Ramos (cell line): ENCODE results near the gene ME1.
"Not testable (repeated sequence)": the region's sequence is repeated elsewhere in the genome, so short reads cannot be mapped to it uniquely, and the experiment has no call there.

ENCODE experiments used
- in situ Hi-C: fragments of 300-500 bp; cut with MboI; formaldehyde crosslinking; loops from one replicate; pipeline ENCODE4 v1.14.3; 2022; ENCODE audit warnings: low sequenced_read_pairs; ENCODE audit not compliant: unreplicated experiment

ME1 gene

DNA sequence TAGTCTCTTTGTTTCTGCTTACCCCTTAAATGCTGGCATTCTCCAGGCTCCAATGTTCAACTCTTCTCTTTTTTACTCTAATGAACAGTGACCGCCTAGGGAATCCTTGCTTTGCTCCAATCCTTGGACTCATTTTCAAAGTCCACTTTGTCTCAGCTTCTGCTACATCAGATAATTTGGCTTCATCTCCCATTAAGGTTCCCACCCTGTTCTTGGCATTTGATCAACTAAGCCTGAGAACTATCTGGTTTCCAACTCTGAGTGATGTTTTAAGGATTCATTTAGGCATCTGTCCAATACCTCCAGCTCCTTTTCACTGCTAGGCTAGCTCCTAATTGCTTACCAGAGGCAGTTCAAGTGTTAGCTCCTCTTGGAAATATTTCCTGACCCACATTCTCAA, 64.9 kb downstream of the ME1 start:
- in situ Hi-C loops: no loop called here

DNA sequence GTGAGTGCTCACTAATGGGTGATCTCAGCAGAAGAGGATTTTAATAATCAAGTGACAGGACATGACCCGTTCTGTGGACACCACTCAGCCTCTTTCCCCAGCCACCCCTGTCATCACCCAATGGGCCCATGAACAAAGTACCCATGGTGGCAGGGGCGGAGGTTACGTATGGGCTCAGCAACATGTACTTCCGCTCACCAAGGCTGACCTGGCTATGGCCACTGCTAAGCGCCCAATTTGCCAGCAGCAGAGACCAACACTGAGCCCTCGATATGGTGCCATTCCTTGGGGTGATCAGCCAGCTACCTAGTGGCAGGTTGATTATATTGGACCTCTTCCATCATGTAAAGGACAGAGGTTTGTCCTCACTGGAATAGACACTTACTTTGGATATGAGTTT, 68.5 kb downstream of the ME1 start:
- in situ Hi-C loops: not testable (repeated sequence)

DNA sequence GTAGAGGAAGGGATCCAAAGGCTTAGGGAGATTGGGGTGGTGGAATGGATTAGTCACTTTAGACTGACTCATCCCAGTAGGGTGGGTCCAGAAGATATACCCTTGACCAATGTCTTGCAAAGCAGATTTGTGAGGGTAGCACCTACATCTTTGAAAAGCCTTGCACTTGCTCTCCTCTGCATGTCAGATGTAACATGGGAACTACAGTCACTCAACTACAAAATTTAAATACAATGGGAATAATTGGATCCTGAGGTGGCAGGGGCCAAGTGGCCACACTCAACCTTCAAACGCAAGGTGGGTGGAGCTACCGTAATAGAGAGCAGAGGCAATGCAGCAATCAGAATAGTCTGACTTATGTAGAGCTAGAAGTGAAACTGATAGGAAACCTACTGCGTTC, 71.2 kb downstream of the ME1 start:
- in situ Hi-C loops: no loop called here

DNA sequence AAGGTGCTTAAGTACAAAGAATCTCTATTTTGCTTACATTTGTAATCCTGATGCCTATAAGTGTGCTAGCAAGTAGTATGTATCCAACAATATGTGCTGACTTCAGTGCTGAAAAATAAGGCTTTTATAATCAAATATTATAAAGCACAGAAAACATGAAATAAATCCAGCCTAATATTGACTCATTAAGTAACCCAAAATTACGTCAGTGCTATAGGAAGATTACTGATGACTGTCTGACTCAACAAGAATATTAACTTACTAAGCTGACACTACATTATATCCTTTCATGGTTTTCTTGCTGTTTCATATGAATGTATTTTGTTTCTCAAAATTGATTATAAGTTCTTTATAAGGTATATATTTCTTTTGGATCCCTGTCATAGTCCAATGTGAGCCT, 76.1 kb downstream of the ME1 start:
- in situ Hi-C loops: no loop called here

DNA sequence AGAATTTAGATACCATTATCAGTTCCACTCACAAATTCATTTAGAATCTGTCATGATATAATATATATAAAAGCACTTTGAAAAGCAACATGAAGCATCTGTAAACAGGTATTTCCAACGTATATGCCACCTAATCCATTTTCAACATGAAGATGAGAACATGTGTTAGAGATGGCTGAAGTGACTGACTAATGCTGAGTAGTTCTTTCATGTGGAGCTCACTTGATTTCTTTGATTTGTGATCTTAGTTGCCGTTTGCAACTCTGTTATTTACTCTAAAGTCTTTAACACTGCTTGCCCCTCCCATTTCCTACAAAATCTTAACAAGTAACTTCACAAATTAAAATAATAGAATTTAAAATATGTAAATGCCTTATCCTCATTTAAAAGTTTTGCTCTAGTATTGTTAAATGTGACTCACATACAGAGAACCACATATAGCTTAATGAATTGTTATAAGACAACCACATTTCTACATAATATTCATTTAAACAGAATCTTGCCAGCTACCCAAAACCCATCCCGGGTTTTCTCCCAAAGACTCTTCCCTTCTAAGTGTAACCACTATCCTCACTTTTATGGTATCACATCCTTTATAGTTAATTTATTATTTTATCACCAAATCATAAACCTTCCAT, 78.3 kb downstream of the ME1 start:
- in situ Hi-C loops: no loop called here

DNA sequence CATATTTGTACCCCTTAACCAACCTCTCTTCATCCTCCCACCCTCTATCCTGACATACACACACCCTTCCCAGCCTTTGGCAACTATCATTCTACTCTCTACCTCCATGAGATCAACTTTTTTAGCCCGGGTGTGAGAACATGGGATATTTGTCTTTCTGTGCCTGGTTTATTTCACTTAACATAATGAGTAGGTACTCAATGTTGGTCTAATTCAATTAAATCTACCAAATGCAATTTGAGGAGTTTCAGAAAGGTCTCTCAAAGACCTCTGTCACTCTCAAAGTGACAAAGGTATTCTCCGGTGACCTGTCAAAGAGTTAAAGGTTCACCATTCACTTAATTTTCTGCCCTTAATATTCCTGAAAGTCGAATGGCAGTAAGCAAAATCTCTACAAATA, 87.7 kb downstream of the ME1 start:
- in situ Hi-C loops: no loop called here

DNA sequence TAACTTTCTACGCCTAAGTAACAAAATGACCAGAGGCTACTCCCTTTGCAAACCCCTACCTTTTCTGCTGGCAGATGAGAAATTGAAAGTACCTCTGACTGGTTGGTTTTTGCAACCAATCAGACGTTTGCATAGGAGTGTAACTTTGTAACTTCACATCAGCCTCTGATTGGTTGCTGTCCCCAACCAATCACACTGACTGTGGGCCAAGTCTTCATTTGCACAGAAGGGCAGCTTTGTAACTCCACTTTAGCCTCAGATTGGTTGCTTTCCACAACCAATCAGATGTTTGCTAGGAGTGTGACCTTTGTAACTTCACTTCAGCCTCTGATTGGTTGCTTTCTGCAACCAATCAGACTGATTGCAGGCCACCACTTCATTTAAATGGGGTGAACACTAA, 89.1 kb downstream of the ME1 start:
- in situ Hi-C loops: no loop called here

DNA sequence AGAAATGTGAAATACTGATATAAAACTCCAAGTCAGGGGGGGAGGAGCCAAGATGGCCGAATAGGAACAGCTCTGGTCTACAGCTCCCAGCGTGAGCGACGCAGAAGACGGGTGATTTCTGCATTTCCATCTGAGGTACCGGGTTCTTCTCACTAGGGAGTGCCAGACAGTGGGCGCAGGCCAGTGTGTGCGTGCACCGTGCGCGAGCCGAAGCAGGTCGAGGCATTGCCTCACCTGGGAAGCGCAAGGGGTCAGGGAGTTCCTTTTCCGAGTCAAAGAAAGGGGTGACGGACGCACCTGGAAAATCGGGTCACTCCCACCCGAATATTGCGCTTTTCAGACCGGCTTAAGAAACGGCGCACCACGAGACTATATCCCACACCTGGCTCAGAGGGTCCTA, 96.9 kb downstream of the ME1 start:
- in situ Hi-C loops: not testable (repeated sequence)

DNA sequence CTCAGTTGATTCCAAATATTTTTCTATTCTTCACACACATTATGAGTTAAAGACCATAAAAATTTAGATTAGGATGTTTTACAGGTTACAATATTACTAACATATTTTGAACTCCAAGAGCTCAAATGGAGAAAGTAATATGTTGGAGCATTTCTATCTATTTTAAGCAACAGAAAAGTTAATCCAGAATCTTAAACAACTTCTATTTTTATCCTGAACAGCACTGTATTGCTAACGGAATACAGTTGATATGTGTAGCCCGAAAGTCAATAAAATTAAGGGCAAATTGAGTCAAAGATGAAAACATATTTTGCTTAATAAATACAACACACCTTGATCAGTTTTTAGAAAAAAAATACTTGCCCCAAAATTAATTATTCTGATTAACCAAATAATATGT, 97.4 kb downstream of the ME1 start:
- in situ Hi-C loops: no loop called here

DNA sequence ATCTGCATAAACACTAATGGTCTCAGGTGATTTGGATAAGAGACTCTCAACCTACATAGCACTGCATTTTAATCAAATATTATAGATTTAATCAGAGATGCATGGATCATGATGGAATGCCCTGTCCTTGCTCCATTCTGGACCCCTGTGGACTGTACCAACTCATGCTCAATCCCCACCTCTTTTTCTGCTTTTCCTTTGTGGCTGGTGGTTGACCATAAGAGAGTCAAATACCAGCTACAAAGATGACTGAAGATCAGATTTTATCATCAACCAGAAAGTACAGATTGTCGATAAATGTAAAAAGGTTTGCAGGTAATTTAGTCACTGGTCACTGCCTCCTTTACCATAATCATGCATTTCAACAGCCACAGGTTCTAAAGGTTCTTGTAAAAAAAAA, 116.2 kb downstream of the ME1 start:
- in situ Hi-C loops: no loop called here

DNA sequence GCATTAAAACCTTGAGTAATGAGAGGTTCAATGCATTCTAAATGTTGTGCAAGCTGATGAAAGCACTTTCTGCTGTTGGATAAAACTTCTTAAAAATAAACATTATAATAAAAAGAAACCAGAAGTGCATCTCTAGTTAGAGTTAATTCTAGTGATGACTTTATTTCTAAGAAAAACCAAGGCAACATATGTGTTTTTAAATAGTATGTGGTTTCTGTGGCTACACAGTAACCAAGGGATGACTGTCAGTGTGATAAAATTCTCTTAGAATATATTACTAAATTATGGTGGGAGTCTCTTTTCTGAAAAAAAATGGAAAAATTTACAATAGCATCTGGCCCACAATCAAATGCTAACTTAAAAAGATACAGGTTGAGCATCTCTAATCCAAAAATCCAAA, 117.0 kb downstream of the ME1 start:
- in situ Hi-C loops: no loop called here

DNA sequence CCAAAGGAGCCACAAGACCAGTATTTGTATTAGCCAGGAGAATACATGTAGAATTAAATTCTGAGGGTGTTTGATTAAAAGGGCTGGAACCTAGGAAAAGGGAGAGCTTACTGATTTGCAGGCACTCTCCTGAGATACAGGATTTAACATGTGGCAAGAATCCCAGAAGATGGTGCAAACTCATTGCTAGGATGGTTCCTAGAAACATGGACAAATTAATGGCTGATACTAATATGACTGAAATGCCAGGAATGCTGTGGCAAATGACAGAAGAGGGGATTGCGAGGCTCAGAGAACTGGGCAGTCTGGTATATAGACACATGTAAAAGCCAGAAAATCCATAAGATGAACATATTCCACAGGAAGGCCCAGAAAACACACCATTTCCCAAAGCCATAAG, 119.6 kb downstream of the ME1 start:
- in situ Hi-C loops: no loop called here

DNA sequence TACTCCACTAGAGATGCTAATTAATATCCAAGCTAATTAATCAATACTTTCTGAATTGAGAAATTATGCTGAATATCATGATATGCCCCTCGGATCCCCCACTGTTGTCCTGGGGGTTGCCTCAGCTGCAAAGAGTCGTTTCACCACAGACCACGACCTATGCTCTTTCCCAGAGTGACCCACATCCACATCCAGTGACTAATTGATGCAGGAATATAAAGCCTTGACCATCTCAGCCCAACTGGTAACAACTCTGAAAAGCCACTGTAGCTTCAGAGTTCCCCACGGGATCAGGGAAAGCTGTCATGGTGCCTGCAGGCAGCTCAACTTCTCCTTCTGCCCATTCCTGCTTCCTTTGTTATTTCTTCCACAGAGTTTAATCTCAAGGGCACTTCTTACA, 120.8 kb downstream of the ME1 start:
- in situ Hi-C loops: no loop called here

DNA sequence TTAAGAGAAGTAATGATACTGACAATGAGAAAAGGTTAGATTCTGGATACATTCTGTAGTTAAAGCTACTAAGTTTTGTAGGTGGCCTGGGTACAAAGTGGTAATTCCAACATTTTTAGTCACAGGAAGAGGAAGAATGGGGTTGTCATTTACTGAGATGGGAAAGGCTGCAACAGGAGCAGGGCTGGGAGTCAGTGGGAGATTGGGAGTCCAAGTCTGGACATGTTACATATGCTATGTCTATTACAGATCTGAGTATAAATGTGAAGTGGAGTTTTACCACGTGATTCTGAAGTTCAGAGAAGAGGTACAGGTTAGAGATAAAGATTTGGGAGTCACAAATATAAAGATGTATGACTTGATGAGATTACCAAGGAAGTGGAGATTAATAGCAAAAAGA, 121.5 kb downstream of the ME1 start:
- in situ Hi-C loops: no loop called here

DNA sequence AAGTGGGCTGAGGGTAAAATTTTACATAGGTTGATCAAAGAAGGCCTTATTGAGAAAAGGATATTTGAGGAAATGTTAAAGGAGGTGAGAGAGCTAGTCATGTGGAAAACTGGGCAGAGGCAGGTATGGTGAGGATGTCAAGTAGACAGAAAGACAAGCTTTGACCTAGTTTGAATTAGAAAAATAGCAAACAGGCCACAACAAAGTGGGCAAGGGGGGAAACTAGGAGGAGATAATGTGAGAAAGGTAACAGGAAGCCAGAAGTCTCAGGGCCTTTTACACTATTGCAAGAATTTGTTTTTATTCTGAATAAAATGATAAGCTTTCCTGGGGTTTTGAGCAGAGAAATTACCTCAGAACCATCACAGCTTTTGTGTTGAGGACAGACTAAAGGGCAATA, 122.0 kb downstream of the ME1 start:
- in situ Hi-C loops: no loop called here

DNA sequence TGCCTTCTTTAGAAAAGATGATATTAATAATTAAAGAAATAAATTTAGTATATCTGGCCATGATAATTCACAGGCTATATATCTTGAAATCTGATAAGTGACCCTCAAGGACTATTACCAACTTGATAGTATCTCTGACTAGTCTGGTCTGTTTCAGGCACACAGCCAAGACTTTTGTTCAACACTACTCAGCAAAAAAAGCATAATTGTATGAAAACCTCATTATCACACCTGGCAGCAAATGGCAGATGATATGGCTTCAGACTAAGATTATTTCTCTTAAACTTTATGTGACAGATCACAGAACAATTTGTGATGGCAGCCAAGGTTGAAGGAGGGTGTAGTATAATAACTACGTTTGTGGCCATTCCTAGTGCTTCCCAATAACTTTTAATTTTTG, 123.0 kb downstream of the ME1 start:
- in situ Hi-C loops: no loop called here

DNA sequence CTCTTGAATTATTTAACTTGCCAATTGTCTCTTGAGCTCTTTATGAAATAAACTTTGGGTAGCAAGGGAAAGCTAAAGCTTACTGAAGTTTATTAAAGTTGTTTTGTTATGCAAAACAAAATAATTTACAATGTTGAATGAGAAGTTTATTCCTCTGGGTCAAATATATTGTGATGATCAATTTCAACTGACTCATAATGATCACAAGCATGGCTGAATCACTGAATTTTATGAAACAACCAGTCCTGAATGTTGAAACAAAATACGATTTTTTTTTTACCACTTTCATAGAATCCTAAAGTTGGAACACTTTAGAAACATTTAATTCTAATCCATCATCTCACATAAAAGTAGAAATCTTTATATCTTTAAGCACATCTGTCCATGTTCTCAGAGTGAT, 127.4 kb downstream of the ME1 start:
- in situ Hi-C loops: no loop called here

DNA sequence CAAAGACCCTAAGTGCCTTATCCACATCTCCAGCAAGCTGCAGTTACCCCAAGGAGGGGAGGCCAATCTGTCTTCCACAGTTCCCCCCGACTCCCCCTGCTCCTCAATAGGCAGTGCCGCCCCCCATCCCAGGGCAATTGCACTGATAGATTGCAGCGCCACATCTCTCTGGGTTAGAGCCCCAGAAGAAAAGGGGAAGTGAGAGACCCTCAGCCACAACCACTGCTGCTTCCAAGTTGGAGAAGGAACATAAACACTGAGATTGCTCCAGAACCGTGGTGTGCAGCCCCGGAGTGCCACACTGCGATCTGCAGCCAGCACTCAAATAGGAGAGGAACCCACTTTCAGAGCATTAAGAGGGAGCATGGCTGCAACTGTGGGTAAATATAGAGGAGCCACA, 136.2 kb downstream of the ME1 start:
- in situ Hi-C loops: no loop called here

DNA sequence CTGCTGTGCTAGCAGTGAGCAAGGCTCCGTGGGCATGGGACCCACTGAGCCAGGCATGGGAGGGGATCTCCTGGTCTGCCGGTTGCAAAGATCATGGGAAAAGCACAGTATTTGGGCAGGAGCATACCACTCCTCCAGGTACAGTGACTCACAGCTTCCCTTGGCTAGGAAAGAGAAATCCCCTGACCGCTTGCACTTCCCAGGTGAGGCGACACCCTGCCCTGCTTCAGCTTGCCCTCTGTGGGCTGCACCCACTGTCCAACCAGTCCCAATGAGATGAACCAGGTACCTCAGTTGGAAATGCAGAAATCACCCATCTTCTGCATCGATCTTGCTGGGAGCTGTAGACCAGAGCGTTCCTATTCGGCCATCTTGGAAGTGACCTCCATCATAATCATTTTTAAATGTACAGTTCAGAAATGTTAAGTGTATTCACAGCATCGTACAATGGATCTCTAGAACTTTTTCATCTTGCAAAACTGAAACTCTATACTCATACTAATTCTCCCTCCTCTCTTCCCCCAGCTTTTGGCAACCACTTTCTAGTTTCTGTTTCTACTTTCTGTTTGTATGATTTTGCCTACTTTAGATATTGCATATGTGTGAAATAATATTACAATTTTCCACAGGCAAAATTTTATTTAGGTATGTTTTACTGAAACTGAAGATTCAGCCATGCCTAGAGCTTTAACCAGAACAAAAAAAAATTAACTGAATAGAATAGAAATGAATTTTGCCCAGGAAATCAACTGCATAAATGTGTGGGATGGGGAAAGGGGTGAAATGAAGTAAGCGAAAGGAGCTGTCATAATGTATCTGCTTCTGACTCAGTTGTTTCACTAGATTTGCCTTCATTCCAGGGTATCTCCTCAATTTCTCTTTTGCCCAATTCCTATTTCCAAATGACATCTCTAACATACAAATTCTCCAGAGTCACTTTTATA, 137.7 kb downstream of the ME1 start:
- in situ Hi-C loops: no loop called here

DNA sequence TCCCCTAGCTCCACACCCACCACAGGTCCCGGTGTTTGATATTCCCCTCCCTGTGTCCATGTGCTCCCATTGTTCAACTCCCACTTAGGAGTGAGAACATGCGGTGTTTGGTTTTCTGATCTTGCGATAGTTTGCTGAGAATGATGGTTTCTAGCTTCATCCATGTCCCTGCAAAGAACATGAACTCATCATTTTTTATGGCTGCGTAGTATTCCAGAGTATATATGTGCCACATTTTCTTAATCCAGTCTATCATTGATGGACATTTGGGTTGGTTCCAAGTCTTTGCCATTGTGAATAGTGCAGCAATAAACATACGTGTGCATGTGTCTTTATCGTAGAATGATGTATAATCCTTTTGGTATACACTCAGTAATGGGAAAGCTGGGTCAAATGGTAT, 143.6 kb downstream of the ME1 start:
- in situ Hi-C loops: not testable (repeated sequence)

DNA sequence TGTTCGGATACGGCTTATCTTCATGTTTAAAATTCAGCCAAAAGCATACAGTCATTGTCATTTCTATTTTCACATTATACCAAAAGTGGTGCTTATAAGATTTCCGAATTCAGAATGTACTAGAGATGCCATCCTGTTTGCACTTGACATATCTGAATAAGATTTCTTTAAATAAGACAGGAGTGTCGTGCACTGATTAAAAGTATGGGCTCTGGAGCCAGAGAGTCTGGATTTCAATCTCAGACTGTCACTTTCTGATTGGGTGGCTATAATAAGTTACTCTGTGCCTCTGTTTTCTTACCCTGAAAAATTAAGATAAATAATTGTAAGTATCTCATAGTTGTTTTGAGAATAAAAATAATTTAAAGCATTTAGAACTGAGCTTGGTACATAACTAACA, 144.9 kb downstream of the ME1 start:
- in situ Hi-C loops: no loop called here

DNA sequence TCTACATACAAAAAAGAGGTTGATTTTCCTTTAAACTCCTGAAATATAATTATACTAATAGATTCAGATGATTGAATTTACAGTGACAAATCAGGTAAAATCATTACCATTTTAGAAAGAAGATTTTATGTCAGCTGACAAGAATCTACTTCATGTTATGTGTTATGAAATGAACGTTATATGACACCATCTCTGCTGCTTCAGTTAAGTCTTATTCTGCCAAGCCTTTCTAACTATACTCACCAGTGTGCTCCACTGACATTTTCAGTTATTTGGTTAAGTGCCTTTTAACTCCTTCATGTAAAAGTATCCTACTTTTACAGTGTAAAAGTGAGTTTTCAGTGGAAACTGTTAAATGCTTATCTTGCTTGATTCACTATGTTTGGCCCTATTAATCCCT, 157.3 kb downstream of the ME1 start:
- in situ Hi-C loops: no loop called here
